ENCODE data around the gene ANKRD63. TPM values are rescaled to one million over a fixed set of nuclear protein-coding genes. Genes with fewer than 3 reads are reported as not detected.

Gene ANKRD63
- total and polyA plus RNA-seq, 4 donors: not detected

DNA sequence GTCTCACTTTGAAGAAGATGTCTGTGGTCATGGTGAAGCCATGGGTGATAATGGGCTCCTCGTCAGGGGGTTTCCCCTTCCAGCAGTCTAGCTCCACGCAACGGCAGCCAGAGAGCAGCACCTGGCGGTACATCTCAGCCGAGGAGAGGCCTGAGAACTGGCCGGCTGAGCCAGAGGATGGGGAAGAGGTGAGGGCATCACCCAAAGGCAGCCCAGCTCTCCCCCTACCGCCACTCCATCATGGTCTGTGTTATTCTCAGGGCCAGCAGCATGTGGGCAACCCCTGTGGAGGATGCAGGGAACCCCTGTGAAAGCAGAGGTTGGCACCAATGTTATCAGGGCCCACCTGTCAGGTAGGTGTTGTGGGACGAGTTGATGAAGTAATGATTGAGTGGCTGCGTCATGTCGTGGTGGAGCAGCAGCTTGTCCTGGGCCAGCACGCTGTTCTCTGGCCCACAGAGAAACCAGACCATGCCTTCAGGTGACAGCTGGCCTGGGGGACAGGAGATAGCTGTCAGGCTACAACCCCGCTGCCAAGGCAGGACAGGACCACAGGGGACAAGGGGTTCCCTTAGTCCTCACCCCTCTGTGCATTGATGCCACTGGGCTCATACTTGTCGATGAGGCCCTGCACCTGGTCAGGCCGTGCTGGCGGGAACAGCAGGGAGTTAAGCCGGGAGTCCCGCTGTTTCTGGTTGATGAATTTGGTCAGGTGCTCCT, 15.5 kb upstream of the ANKRD63 start:
- H3K36me3 ChIP-seq (ENCODE audit: control insufficient read depth in 4 of 4, insufficient read depth in 3 of 4, low read depth in 1 of 4, low read length in 3 of 4): peaks cover 0 to 2% (median 0%) of the 10 kb centered on the region in 4 donors
- WGBS: 95% methylated on average over 17 of the region's 17 CpGs

DNA sequence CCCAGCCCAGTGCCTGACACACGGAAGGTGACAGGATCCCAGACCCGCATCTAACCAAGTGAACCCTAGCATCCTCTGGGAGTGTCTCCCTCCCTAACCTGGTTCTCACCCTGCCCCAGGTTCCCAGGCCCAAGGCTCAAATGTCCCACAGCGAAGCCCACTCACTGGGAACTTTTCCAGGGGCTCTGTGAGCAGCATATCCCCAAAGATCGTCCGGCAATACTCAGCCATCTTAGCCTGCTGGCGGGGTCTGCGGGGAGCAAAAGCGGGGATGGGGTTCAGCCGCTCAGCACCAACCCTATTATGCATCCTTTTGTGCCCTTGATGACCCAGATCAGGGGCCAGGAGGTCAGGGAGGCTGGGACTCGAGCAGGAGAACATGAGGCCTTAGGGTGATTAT, 14.5 kb upstream of the ANKRD63 start:
- H3K4me3 ChIP-seq (ENCODE audit: low read depth in 1 of 3, low read length in 3 of 3): no peak overlapping the region
- no peak for DNase-seq (ENCODE audit: low spot score)
- WGBS: 95% methylated on average over 10 of the region's 10 CpGs
- no peaks in the 10 kb centered on the region for H3K27me3 ChIP-seq (ENCODE audit: control insufficient read depth in 4 of 4, insufficient read depth in 4 of 4, low read length in 3 of 4)
- H3K4me1 ChIP-seq (ENCODE audit: control insufficient read depth in 4 of 4, insufficient read depth in 4 of 4, low read length in 3 of 4): no peaks in the 10 kb centered on the region
- no peak overlapping the region for H3K9ac ChIP-seq (ENCODE audit: low read depth in 1 of 2, low read length in 2 of 2)
- no peak overlapping the region for H3K27ac ChIP-seq (ENCODE audit: low read depth in 1 of 2, low read length in 2 of 2)
- H3K9me3 ChIP-seq (ENCODE audit: control insufficient read depth in 4 of 4, low read length in 3 of 4): peaks cover 0 to 4% (median 0%) of the 10 kb centered on the region in 4 donors
- peaks cover 0 to 2% (median 0%) of the 10 kb centered on the region in 4 donors for H3K36me3 ChIP-seq (ENCODE audit: control insufficient read depth in 4 of 4, insufficient read depth in 3 of 4, low read depth in 1 of 4, low read length in 3 of 4)
- TF ChIP-seq NR2F2 (IDR thresholded peaks at IDR 0.05) (no peak), YY1 (IDR thresholded peaks at IDR 0.05) (no peak), RXRA (IDR thresholded peaks at IDR 0.05) (no peak), RAD21 (IDR thresholded peaks at IDR 0.05) (no peak), EGR1 (IDR thresholded peaks at IDR 0.05; ENCODE audit: low read depth in 2 of 2) (no peak), HNF4A (conservative IDR thresholded peaks at IDR 0.05) (no peak), JUND (IDR thresholded peaks at IDR 0.05) (no peak), TAF1 (conservative IDR thresholded peaks at IDR 0.05) (no peak), GABPA (IDR thresholded peaks at IDR 0.05 in 1 of 2, conservative IDR thresholded peaks at IDR 0.05 in 1 of 2) (no peak), FOXA1 (IDR thresholded peaks at IDR 0.05) (no peak)
- TF ChIP-seq, protein P1, sequence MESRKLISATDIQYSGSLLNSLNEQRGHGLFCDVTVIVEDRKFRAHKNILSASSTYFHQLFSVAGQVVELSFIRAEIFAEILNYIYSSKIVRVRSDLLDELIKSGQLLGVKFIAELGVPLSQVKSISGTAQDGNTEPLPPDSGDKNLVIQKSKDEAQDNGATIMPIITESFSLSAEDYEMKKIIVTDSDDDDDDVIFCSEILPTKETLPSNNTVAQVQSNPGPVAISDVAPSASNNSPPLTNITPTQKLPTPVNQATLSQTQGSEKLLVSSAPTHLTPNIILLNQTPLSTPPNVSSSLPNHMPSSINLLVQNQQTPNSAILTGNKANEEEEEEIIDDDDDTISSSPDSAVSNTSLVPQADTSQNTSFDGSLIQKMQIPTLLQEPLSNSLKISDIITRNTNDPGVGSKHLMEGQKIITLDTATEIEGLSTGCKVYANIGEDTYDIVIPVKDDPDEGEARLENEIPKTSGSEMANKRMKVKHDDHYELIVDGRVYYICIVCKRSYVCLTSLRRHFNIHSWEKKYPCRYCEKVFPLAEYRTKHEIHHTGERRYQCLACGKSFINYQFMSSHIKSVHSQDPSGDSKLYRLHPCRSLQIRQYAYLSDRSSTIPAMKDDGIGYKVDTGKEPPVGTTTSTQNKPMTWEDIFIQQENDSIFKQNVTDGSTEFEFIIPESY (IDR thresholded peaks at IDR 0.05): no peak
- TF ChIP-seq, protein P2, sequence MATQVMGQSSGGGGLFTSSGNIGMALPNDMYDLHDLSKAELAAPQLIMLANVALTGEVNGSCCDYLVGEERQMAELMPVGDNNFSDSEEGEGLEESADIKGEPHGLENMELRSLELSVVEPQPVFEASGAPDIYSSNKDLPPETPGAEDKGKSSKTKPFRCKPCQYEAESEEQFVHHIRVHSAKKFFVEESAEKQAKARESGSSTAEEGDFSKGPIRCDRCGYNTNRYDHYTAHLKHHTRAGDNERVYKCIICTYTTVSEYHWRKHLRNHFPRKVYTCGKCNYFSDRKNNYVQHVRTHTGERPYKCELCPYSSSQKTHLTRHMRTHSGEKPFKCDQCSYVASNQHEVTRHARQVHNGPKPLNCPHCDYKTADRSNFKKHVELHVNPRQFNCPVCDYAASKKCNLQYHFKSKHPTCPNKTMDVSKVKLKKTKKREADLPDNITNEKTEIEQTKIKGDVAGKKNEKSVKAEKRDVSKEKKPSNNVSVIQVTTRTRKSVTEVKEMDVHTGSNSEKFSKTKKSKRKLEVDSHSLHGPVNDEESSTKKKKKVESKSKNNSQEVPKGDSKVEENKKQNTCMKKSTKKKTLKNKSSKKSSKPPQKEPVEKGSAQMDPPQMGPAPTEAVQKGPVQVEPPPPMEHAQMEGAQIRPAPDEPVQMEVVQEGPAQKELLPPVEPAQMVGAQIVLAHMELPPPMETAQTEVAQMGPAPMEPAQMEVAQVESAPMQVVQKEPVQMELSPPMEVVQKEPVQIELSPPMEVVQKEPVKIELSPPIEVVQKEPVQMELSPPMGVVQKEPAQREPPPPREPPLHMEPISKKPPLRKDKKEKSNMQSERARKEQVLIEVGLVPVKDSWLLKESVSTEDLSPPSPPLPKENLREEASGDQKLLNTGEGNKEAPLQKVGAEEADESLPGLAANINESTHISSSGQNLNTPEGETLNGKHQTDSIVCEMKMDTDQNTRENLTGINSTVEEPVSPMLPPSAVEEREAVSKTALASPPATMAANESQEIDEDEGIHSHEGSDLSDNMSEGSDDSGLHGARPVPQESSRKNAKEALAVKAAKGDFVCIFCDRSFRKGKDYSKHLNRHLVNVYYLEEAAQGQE (IDR thresholded peaks at IDR 0.05): no peak
- TF ChIP-seq, protein P3, sequence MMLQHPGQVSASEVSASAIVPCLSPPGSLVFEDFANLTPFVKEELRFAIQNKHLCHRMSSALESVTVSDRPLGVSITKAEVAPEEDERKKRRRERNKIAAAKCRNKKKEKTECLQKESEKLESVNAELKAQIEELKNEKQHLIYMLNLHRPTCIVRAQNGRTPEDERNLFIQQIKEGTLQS (IDR thresholded peaks at IDR 0.05): no peak

More for the DNA sequence above, 15.5 kb upstream of the ANKRD63 start:
- TF ChIP-seq SP1 (IDR thresholded peaks at IDR 0.05) (no peak), NR2F2 (IDR thresholded peaks at IDR 0.05) (no peak), GABPA (IDR thresholded peaks at IDR 0.05 in 1 of 2, conservative IDR thresholded peaks at IDR 0.05 in 1 of 2) (no peak), RXRA (IDR thresholded peaks at IDR 0.05) (no peak), YY1 (IDR thresholded peaks at IDR 0.05) (no peak), FOXA1 (IDR thresholded peaks at IDR 0.05) (no peak), TAF1 (conservative IDR thresholded peaks at IDR 0.05) (no peak)
- TF ChIP-seq, protein P2 (IDR thresholded peaks at IDR 0.05): no peak
- TF ChIP-seq, protein P3 (IDR thresholded peaks at IDR 0.05): no peak
- TF ChIP-seq, protein P4, sequence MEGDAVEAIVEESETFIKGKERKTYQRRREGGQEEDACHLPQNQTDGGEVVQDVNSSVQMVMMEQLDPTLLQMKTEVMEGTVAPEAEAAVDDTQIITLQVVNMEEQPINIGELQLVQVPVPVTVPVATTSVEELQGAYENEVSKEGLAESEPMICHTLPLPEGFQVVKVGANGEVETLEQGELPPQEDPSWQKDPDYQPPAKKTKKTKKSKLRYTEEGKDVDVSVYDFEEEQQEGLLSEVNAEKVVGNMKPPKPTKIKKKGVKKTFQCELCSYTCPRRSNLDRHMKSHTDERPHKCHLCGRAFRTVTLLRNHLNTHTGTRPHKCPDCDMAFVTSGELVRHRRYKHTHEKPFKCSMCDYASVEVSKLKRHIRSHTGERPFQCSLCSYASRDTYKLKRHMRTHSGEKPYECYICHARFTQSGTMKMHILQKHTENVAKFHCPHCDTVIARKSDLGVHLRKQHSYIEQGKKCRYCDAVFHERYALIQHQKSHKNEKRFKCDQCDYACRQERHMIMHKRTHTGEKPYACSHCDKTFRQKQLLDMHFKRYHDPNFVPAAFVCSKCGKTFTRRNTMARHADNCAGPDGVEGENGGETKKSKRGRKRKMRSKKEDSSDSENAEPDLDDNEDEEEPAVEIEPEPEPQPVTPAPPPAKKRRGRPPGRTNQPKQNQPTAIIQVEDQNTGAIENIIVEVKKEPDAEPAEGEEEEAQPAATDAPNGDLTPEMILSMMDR (IDR thresholded peaks at IDR 0.05; ENCODE audit: low read depth, low read length, missing input control): no peak
- Histone ChIP-seq H3K4me3 (ENCODE audit: low read depth in 1 of 3, low read length in 3 of 3) (no peak overlapping the region), H3K4me1 (ENCODE audit: control insufficient read depth in 4 of 4, insufficient read depth in 4 of 4, low read length in 3 of 4) (no peaks in the 10 kb centered on the region), H3K9me3 (ENCODE audit: control insufficient read depth in 4 of 4, low read length in 3 of 4) (peaks cover 0 to 4% (median 0%) of the 10 kb centered on the region in 4 donors), H3K27me3 (ENCODE audit: control insufficient read depth in 4 of 4, insufficient read depth in 4 of 4, low read length in 3 of 4) (no peaks in the 10 kb centered on the region), H3K27ac (ENCODE audit: low read depth in 1 of 2, low read length in 2 of 2) (no peak overlapping the region), H3K9ac (ENCODE audit: low read depth in 1 of 2, low read length in 2 of 2) (no peak overlapping the region)
- no peak for DNase-seq (ENCODE audit: low spot score)
